RWPE2 (cell line): ENCODE data around the gene VPS8.

Source experiments
- ATAC-seq: fragments of 200-7000 bp; cut with Tn5 transposase; 3 replicates; pipeline ENCODE4 v1.9.1; 2021; ENCODE audit warnings: low read depth
- DNase-seq: peaks from one replicate; pipeline ENCODE4 v3.0.0-alpha.2; 2020; ENCODE audit warnings: low spot score
- H3K27ac ChIP-seq: fragments of 450-650 bp; 2 replicates; pipeline ENCODE4 v1.5.1; 2017; ENCODE audit warnings: mild to moderate bottlenecking; ENCODE audit not compliant: poor library complexity, severe bottlenecking
- H3K27me3 ChIP-seq: fragments of 250-450 bp; sonication (Bioruptor Pico); 2 replicates; pipeline ENCODE4 v1.5.1; 2021; ENCODE audit warnings: mild to moderate bottlenecking, moderate library complexity; ENCODE audit not compliant: insufficient read depth, poor library complexity, severe bottlenecking
- H3K36me3 ChIP-seq: fragments of 250-450 bp; sonication (Bioruptor Pico); 2 replicates; pipeline ENCODE4 v1.5.1; 2020; ENCODE audit warnings: low read depth, mild to moderate bottlenecking, moderate library complexity
- H3K4me1 ChIP-seq: fragments of 250-450 bp; sonication (Bioruptor Pico); 2 replicates; pipeline ENCODE4 v1.5.1; 2021; ENCODE audit warnings: mild to moderate bottlenecking, moderate library complexity; ENCODE audit not compliant: insufficient read depth, poor library complexity, severe bottlenecking
- H3K4me3 ChIP-seq: fragments of 250-450 bp; sonication (Bioruptor Pico); 2 replicates; pipeline ENCODE4 v1.5.1; 2021; ENCODE audit warnings: mild to moderate bottlenecking, moderate library complexity; ENCODE audit not compliant: severe bottlenecking
- H3K9me3 ChIP-seq: fragments of 250-450 bp; sonication (Bioruptor Pico); 2 replicates; pipeline ENCODE4 v1.5.1; 2021; ENCODE audit warnings: mild to moderate bottlenecking, moderate library complexity; ENCODE audit not compliant: severe bottlenecking
- CTCF ChIP-seq: fragments of 450-650 bp; IDR thresholded peaks from one replicate; pipeline ENCODE4 v1.5.1; 2017; ENCODE audit warnings: mild to moderate bottlenecking, moderate library complexity; ENCODE audit not compliant: poor library complexity, severe bottlenecking

VPS8 gene

GRCh38 chr3:185082829-185083228 is 270.9 kb downstream of the VPS8 start:
- Histone ChIP-seq H3K4me1 (no peaks in the 10 kb centered on the region), H3K4me3 (no peak overlapping the region), H3K27me3 (peaks cover 8% of the 10 kb centered on the region), H3K9me3 (no peaks in the 10 kb centered on the region), H3K27ac (no peak overlapping the region), H3K36me3 (no peaks in the 10 kb centered on the region)
- DNase-seq: no peak
- no peak for TF ChIP-seq CTCF
- ATAC-seq: no peak

- no peak for ATAC-seq
- H3K9me3 ChIP-seq: no peaks in the 10 kb centered on the region
- H3K27ac ChIP-seq: no peak overlapping the region
- DNase-seq: no peak
- no peaks in the 10 kb centered on the region for H3K36me3 ChIP-seq
- H3K4me1 ChIP-seq: no peaks in the 10 kb centered on the region
- TF ChIP-seq CTCF: no peak
- no peak overlapping the region for H3K4me3 ChIP-seq
- peaks cover 8% of the 10 kb centered on the region for H3K27me3 ChIP-seq
Observed at GRCh38 chr3:185084402-185084801, 272.4 kb downstream of the VPS8 start.

- no peak for TF ChIP-seq CTCF
- Histone ChIP-seq H3K36me3 (no peaks in the 10 kb centered on the region), H3K9me3 (no peaks in the 10 kb centered on the region), H3K4me3 (no peak overlapping the region), H3K27me3 (peaks cover 8% of the 10 kb centered on the region), H3K27ac (no peak overlapping the region), H3K4me1 (no peaks in the 10 kb centered on the region)
- no peak for DNase-seq
- no peak; the same call in 2 of the 3 replicates for ATAC-seq
Observed at GRCh38 chr3:185084901-185085300, 272.9 kb downstream of the VPS8 start.

- no peak for ATAC-seq
- H3K27me3 ChIP-seq: peaks cover 8% of the 10 kb centered on the region
- TF ChIP-seq CTCF: no peak
- no peaks in the 10 kb centered on the region for H3K9me3 ChIP-seq
- H3K27ac ChIP-seq: no peak overlapping the region
- H3K4me3 ChIP-seq: no peak overlapping the region
- no peak for DNase-seq
- no peaks in the 10 kb centered on the region for H3K36me3 ChIP-seq
- H3K4me1 ChIP-seq: no peaks in the 10 kb centered on the region
Observed at GRCh38 chr3:185087419-185087818, 275.5 kb downstream of the VPS8 start.

GRCh38 chr3:185089343-185089742 is 277.4 kb downstream of the VPS8 start:
- Histone ChIP-seq H3K36me3 (no peaks in the 10 kb centered on the region), H3K27ac (no peak overlapping the region), H3K9me3 (no peaks in the 10 kb centered on the region), H3K4me1 (no peaks in the 10 kb centered on the region), H3K4me3 (no peak overlapping the region), H3K27me3 (peaks cover 8% of the 10 kb centered on the region)
- DNase-seq (no peak), ATAC-seq (no peak)
- TF ChIP-seq CTCF: no peak
